NB4 (cell line): ENCODE measurements around the gene TMEM178B.

ENCODE experiments used
- POLR2A ChIP-seq: IDR thresholded peaks from 2 replicates; pipeline ENCODE4 v1.6.1; 2011; ENCODE audit warnings: mild to moderate bottlenecking; ENCODE audit not compliant: insufficient read length; ENCODE audit errors: extremely low read depth
- TF ChIP-seq, protein P1 (sequence below): IDR thresholded peaks from one replicate; pipeline ENCODE4 v1.5.1; 2012; ENCODE audit warnings: low read depth, low read length

DNA sequence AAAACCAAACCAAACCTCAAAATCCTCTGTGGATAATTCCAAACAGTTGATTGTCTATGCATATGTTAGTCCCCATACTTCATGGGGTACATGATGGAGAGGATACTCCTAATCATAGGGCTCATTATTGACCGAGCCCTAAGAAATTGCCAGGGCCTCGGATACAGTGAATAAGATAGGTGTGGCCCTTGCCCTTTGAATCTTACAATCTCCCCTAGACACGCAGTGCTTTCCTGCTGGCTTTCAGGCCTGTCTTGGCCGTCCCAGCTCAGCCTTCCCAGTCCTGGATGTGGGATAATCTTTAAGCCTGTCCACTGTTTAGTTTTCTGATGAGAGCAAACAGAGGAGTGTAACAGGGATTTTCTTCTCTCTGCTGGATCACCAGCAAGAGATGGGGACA lies 161.8 kb downstream of the TMEM178B start:
- TF ChIP-seq, protein P1, sequence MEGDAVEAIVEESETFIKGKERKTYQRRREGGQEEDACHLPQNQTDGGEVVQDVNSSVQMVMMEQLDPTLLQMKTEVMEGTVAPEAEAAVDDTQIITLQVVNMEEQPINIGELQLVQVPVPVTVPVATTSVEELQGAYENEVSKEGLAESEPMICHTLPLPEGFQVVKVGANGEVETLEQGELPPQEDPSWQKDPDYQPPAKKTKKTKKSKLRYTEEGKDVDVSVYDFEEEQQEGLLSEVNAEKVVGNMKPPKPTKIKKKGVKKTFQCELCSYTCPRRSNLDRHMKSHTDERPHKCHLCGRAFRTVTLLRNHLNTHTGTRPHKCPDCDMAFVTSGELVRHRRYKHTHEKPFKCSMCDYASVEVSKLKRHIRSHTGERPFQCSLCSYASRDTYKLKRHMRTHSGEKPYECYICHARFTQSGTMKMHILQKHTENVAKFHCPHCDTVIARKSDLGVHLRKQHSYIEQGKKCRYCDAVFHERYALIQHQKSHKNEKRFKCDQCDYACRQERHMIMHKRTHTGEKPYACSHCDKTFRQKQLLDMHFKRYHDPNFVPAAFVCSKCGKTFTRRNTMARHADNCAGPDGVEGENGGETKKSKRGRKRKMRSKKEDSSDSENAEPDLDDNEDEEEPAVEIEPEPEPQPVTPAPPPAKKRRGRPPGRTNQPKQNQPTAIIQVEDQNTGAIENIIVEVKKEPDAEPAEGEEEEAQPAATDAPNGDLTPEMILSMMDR, result no peak
- TF ChIP-seq POLR2A, result no peak
